Activated CD8-positive, alpha-beta memory T cell treated with anti-CD3 and anti-CD28 coated beads, Interleukin-2, amount 50 U/mL, for 4 hours (primary cell): ENCODE results near the gene UBASH3B.

Experiments
- DNase-seq: peaks from one replicate; pipeline ENCODE4 v3.0.0-alpha.2; 2020

The UBASH3B gene

DNA sequence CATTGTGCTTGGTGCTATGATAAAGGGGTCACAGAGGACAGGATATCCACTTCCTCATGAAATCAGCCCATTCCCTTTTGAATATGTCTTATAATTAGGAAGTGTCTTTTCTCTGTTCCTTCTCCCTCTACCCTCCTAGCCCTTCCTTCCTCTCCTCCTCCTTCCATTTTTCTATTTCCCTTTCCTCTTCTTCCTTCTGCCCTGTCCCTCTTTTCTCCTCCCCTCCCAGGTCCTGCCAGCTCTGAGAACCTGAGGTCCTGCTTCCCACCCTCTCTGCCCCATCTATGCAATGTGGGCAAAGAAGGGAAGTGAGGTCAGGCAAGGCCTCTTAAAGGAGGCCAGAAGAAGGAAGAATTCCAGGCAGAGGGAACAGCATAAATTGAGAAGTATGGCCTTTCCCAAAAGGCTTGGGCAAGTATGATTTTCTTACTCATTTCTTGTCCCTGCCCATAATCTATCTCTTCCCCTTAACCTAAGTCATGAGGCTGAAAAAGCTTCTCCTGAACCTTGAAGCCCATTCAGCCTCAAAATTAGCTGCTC, 7.7 kb upstream of the UBASH3B start:
- no peak for DNase-seq

DNA sequence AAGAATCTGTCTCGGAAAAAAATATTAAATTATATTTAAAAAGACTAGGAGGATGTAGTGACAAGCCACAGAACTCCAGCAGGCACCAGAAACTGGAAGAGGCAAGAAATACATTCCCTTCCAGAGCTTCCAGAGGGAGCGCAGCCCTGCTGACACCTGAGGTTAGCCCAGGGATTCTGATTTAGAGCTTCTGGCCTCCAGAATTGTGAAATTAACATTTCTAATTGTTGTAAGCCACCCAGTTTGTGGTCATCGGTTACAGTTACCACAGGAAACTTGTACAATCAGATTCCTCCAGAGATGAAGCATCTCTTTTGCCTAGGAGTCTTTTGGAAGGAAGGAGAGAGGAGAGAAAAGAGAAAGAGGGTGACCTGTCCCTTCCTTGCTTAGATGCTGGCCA, 6.4 kb upstream of the UBASH3B start:
- no peak for DNase-seq

DNA sequence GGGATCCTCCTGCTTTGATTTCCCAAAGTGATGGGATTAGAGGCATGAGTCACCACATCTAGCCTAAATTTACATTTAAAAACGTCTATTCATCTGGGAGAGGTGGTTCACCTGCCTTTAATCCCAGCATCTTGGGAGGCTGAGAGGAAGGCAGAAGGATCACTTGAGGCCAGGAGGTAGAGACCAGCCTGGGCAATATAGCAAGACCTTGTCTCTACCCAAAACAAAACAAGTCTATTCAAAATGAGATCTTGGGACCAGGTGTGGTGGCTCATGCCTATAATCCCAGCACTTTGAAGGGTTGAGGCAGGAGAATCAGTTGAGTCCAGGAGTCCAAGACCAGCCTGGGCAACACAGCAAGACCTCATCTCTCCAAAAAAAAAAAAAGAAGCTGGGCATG, 4.9 kb upstream of the UBASH3B start:
- DNase-seq = no peak

DNA sequence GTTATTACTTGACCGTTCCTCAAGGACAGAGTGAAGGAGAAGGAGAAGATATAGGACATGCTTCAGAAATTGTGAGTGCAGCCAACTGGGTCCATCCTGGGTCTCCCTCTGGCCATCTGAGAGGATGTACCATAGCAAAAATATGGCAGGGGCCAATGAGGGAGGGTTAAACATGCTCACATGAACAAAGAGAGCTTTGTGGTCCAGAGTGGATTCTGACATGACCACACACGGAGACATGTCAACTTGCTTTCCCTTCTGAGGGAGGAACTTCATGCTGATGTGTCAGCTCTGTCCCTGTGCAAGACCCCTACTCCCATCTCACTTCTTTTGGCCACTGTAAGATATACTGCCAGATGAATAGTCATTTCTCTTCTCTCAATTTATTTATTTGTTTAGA, 3.0 kb upstream of the UBASH3B start:
- DNase-seq = no peak

DNA sequence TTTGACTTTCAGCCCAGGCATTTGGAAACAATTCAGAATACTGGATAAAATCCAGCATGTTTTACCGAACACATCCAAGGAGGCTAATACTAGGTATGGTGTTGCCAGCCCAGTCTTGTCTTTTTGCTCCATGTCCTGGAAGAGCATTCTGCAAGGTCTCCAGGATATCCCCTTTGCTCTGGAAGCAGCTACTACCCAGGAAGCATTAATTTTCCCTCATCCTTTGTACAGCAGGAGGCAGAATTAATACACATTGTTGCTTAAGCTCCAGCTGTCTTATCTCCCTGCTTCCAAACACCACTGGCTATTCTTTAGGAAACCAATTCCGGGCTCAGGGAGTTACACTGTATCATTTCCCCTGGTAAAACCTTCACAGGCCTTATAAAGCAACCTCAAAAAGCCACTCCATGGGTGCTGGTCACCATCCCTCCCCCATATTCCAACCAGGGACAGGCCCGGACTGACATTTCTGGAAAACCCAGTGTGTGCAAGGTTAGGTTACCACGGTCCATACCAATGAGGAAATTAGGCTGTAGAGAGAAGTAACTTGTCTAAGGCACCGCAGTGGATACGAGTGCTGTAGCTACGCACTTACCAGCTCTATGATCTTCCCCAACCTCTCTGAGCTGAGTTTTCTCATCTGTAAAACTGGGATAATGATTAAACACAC, 1.5 kb upstream of the UBASH3B start:
- DNase-seq = no peak

DNA sequence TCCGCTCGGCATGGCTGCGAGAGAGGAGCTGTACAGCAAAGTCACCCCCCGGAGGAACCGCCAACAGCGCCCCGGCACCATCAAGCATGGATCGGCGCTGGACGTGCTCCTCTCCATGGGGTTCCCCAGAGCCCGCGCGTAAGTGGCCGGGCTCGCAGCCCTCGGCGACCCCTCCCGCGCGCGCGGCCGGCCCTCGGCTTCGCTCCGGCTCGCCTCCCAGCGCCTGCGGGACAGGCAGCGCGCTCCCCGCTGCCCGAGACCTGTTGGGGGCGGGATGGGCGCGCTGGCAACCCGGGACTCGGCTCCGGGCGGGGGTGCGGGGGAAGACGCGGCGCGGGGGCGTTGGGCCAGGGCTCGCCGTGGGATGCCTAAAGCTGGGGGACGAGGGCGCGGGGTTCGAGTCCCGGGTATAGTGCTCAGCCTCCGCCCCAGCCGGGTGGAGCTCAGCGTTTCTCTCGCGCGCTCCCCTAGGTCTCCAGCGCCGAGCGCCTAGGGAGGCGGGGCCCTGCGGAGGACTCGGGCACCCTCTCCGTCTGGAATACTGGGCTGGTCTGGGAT, 630 bp downstream of the UBASH3B start:
- DNase-seq = peak; percentile 68

DNA sequence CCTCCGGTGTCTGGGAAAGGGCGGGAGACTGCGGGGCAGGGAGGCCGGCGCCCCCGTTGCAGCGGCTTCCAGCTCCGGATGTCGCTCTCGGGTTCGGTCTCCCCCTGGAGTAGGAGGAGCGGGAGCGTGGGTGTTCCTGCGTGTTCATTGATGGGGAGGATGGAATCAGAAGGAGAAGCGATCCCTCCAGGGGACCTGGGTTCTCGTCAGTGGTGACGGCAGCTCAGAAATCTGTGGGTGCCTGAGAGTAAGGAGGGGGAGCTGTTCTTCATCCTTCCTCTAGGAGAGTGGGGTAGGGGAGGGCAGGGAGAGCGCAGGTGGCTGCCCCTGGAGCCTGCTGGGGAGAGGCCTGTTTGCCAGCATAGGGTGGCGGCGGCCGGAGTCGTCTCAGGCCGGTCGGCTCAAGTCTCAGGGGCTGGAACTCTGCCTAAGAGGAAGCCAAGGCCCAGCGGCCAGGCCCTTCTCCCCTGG, 1.1 kb downstream of the UBASH3B start:
- peak; percentile 43 for DNase-seq

DNA sequence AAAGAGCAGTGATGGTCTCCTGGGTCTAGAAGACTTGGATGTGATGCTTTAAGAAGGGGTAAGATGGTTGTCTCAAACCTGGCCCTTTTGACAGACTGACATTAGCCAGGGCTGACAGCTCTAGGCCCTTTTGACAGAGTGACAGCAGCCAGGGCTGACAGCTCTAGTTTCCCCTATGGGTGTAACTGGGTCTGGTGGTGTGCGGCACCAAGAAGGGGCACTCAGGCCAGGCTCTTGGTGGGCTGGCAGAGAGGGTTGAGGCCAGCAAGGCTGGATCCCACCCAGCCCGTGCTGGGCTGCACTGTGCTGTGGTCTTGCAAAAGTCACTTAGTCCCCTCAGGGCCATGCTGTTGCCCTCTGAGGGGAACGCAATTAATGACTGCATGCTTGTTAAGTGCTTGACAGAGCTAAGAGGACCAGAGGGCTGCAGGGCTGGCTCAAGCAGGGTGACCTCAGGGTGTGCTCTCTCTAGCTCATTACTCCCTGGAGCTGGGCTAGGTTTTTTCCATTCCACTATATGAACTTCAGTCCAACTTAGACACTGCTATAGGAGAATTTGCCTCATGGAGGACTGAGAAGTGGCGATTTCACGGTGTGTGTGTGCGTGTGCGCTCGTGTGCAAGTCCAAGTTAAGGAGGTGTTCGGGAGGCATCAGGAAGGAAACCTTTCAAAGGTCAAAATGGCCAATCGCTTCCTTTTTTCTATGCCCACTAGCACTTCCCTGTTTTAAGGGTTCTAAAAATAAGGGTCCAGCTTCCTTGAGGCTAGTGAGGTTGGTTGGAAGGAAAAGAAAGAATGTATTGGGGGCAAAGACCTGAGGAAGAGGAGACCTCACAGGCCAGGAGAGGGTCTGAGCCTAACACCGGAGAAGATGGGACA, 4.4 kb downstream of the UBASH3B start:
- no peak for DNase-seq

DNA sequence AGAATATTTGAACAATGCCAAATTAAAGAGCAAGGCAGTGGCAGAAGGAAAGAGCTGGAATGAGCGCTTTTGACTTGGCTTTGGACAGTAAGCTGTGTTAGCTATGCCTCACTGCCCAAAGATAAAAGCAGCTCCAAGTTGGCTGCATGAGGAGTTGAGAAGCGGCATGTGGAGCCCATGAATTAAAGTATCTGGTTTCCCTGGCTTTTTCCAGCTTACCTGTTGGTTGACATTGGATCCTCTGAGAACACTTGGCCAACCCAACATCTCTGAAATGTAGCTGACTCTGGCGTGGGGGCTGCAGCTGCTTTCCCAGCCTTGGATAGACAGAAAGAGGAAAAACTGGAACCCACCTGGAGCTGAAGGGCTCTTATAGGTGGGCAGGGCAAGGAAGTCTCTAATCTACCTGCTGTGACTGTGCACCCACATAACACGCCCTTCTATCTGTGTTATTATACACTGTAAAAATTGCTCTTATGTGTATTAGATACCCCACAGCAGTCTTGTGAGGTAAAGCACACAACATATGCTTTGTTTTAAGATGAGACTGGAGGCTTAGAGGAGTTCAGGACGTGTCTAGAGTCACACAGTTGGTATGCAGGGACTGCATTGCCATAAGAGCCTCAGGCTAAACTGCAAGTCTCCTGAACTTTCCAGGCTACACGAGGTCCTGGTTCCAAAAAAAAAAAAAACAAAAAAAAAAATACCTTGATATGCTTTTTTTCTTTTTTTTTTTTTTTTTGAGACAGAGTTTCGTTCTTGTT, 5.8 kb downstream of the UBASH3B start:
- no peak for DNase-seq

DNA sequence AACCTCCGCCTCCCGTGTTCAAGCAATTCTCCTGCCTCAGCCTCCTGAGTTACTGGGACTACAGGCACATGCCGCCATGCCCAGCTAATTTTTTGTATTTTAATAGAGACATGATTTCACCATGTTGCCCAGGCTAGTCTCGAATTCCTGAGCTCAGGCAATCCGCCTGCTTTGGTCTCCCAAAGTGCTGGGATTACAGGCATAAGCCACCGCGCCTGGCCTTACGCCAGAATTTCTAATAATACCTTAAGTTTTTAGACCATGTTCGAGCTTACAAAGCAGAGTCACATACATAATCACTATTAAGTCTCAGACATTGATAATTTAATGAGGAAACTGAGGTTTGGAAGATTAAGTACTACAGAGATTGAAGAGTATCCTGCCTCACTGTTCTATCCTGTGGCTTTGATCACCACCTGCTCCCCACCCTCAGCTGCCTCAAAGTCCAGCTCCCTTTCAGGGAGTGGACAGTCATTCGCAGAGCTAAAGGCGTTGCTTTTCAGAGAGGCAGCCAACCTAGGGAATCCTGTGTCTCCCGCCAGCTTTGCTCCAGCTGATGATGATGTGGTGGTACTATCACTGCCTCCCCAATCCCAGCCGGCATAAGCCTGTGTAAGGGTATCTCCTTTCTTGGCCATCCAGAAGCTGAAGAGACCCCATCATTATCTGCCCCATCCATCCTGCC, 7.7 kb downstream of the UBASH3B start:
- no peak for DNase-seq

DNA sequence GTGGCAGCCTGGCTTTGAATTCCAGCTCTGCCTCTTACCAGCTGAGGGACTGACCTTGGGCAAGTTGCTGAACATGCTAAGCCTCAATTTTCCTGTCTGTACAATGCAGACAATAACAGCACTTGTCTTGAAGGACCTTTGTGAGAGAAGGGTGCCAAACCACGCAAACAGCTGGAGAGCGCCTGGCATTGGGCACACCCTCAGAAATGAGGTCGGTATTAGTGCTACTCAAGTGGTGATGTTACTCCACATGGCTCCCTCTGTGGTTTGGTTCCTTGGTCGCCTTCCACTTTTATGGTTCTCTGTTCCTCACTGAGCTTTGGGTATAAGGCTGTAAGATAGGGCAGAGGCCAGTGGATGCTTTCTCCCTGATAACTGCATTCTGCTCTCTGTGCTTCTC, 8.2 kb downstream of the UBASH3B start:
- DNase-seq = no peak

DNA sequence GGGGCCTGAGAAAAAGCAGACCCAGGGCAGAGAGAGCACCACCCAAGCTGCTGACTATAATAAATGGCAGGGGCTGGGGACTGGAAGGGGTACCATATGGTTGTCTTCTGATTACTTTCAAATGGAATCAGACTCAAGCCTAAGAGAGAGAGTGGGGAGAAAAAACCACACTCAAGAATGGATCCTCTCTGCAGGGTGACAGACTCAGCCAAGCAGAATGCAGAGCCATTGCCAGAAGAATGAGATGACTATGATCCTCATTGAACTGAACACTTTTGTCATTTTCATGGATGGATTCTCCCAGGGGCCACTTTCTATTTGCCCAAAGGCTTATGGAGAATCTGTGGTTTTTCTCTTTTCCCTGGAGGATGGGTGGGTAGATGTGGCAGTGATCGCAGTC, 8.7 kb downstream of the UBASH3B start:
- DNase-seq = no peak

DNA sequence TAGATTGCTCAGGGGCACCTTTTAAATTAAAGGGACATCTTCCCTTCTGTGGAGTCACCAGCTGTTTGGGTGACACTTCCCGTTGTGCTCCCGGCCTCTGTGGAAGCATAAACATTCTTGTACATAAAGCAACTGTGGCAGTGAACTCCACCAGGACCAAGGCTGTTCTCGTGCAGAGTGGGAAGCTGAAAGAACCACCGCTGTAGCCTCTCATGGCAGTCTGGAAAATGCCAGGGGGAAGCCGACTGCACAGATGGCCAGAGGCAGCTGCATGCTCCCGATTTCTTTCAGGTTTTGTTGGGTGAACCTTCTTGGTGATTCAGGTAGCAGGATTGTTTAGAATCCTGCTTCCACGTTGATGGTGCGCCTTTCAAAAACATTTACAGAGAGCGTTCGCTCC, 10.3 kb downstream of the UBASH3B start:
- DNase-seq = no peak

DNA sequence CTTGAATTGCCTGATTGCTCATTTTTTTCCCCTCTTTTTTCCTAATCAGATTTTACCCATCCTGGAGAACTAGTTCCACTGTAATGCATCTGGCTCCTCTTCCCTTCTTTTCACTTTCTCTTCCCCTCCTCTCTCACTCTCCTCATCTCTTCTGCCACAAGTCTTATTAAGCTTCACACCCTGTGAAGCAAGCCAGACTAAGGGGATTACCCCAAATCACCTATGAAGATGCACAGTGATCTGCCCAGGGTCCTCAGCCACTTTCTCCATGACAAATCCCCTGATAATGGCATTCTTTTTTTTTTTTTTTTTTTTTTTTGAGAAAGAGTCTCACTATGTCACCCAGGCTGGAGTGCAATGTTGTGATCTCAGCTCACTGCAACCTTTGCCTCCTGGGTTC, 11.2 kb downstream of the UBASH3B start:
- no peak for DNase-seq

DNA sequence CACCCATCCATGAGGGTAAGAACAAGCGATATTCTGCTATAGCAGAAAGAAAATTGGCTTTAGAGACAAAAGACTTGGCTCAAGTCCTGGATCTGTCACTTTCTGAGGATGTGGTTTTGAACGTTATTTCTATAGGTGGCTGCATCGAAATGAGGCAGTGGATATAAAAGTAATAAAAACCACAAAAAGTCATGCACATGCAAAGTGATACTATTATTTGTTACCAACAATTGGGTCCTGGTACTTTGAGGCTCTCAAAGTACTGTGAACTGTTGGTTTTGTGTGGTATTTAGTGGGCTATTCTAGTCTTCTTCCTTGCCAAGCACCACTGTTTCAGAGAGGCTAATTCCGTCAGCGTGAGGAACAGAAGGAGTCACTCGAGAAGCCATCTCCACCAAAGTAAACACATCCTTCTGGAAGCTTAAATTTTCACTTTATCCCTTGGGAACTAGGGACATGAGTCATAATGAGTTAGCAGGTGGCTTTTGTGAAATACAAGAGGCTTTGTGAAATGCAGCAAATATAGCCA, 13.1 kb downstream of the UBASH3B start:
- no peak for DNase-seq

DNA sequence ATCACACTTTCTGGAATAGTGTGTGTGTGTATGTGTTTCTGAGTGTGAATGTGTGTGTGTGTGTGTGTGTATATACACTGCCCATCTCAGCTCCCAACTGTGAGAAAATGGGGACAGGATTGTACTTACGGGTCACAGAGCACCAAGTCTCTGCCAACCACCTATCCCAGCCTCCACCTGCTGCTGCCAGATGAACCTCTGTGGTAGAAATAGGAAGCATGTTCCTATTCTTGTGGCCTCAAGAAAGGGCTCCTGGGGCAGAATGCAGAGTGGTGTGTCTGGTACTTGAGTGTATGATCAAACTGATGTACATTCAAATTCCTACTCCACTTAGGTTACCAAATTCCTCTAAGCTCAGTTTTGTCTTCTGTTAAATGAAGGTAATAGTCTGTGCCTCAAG, 14.6 kb downstream of the UBASH3B start:
- DNase-seq = no peak

DNA sequence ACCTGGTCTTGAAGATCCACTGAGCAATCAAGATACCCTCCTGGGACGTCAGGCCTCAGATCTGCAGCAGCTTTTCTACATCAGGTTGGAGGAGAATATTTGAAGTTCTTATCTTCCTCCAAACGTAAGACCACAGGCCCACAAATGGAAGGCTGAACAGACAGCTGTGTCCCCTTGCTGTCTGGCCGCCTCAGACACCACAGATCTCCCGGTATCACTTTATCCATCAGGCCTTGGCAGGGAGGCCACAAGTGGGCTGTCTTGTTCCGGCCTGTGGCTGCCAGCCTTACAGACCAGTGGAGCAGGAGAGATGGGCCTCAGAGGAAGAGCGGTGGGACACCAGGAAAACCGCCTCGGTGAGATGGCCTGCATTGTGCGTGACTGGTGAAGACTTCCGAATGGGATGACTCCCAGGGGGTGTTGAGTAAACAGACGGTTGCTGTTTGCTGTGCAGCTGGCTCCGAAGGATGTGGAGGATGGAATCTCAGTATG, 15.9 kb downstream of the UBASH3B start:
- DNase-seq = no peak

DNA sequence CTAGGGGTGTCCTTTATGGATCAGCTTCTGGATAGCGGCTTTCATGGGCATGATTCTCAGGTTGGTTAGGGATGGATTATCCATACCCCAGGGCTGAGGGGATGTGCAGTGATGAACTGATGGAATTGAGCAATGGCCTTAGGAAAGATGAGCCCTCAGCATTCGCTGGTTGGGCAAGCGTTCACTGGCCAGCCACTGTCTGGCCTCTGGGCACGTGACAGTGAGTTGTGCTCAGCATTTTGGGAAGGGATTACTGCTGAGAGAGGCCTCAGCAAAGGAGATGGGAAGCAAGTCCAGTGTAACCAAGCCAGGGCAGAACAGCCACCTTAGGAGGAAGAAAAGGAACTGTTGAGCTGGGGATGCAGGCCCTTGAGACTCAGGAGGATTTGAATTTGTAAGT, 17.4 kb downstream of the UBASH3B start:
- DNase-seq = no peak

DNA sequence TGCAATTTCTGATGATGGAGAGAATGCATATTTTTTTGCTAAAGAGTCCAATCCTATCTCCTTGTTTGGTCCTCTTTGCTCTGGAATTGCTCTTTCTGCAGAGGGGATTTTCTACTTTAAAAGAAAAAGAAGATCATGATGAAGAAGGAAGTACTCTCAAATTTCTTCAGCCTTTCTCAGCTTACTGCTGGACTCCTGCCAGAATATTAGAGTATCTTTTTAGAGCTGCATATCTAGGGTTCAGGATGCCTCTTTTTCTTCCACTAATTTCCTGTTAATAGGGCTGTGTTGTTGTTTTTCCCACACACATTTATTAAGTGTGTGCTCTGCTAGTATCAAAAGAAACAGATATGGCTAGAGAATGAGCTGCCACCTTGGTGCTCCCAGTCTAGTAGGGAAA, 18.2 kb downstream of the UBASH3B start:
- DNase-seq = no peak

DNA sequence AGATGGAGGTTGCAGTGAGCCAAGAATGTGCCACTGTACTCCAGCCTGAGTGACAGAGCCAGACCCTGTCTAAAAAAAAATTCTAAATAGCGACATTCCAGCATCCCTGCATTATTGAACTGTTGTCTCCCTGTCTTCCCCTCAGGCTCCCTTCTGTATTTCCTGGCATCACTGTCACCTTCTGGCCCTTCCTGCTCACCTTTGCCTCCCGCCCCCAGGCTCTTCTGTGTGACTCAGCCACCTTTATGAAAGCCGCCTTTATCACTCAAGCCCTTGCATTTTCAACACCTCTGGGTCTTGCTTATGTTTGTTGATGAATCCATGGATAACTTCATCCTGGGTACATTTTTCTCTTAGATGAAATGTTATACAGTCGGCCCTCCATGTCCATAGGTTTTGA, 21.1 kb downstream of the UBASH3B start:
- DNase-seq = peak; percentile 32

DNA sequence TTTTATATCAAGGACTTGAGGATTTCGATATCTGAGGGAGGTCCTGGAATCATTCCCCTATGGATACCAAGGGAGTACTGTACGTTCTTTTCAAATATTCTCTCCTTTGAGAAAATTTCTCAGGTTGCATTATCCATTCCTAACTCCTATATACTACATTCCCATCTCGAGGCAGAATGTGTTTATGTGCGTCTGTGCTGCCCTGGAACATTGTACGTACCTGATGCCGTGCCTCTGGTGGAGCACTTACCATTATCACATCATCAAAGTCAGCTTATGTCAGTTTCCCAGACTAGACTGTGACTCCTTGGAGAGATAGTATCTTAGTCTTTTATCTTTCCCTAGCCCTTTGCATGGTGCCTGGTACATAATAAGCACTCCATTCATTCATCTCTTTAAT, 21.7 kb downstream of the UBASH3B start:
- DNase-seq = no peak

DNA sequence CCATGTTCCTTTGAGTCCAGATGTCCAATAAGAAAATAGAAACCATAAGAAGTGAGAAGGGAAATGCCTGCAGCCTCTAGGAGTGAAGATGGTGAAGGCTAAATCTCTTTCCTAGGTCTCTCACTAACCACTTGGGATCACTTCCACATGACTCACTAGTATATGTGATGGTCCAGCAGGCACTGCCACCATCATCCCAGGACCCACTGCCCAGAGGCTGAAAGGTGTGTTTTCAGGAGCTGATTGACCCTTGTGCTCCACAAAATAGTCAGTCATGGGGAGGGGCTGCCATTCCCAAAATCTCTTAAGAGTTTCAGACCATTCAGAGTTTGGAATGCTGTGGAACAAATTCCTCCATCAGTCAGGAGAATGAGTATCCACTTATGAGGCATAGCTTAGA, 22.9 kb downstream of the UBASH3B start:
- DNase-seq = no peak
